22Rv1 (cell line): Measurements from ENCODE around the gene NEURL1.
A peak's percentile ranks its signal among the peaks of the same experiment; 100 is the strongest.

Experiments
- H3K27ac ChIP-seq: fragments of 450-650 bp; 2 replicates; pipeline ENCODE4 v1.5.1; 2017
- CTCF ChIP-seq: fragments of 450-650 bp; IDR thresholded peaks from 2 replicates; pipeline ENCODE4 v1.5.1; 2017; ENCODE audit warnings: mild to moderate bottlenecking
- ZFX ChIP-seq: fragments of 450-650 bp; IDR thresholded peaks from 2 replicates; pipeline ENCODE4 v1.6.1; 2017; ENCODE audit warnings: antibody characterized with exemption, borderline replicate concordance

The NEURL1 gene

GRCh38 chr10:103560886-103561285 is 67.4 kb downstream of the NEURL1 start:
- no peak overlapping the region for H3K27ac ChIP-seq
- TF ChIP-seq ZFX: no peak
- TF ChIP-seq CTCF: no peak

- TF ChIP-seq CTCF (no peak), ZFX (no peak)
Measured at GRCh38 chr10:103562383-103562782, 68.9 kb downstream of the NEURL1 start.

GRCh38 chr10:103563231-103564115 is 70.0 kb downstream of the NEURL1 start:
- no peak for TF ChIP-seq ZFX
- TF ChIP-seq CTCF: no peak
- H3K27ac ChIP-seq: no peak overlapping the region

More at GRCh38 chr10:103562383-103562782, 68.9 kb downstream of the NEURL1 start:
- H3K27ac ChIP-seq: no peak overlapping the region

- TF ChIP-seq ZFX (no peak), CTCF (no peak)
- no peak overlapping the region for H3K27ac ChIP-seq
Measured at GRCh38 chr10:103564116-103564501, 70.6 kb downstream of the NEURL1 start.

GRCh38 chr10:103564776-103565520 is 71.4 kb downstream of the NEURL1 start:
- TF ChIP-seq CTCF: peak; percentile 83
- TF ChIP-seq ZFX: no peak
- no peak overlapping the region for H3K27ac ChIP-seq

GRCh38 chr10:103566536-103566935 is 73.0 kb downstream of the NEURL1 start:
- TF ChIP-seq ZFX (no peak), CTCF (no peak)
- H3K27ac ChIP-seq: no peak overlapping the region

- no peak overlapping the region for H3K27ac ChIP-seq
- TF ChIP-seq CTCF (no peak), ZFX (no peak)
Measured at GRCh38 chr10:103568505-103568904, 75.0 kb downstream of the NEURL1 start.
